HepG2 (cell line): ENCODE results near the gene NPPA. TPM values are rescaled to one million over a fixed set of nuclear protein-coding genes. Genes with fewer than 3 reads are reported as not detected.

Experiments
- AFF4 ChIP-seq: sonication (generic); formaldehyde crosslinking; IDR thresholded peaks from 2 replicates; pipeline ENCODE4 v1.4.0; 2020; ENCODE audit warnings: missing genetic modification reagents
- HNF1A ChIP-seq, 2 experiments: sonication (generic) in 1 of 2; formaldehyde crosslinking in 1 of 2; IDR thresholded peaks; 2 replicates each; pipeline versions ENCODE4 v1.4.0 to v1.6.1; 2016 to 2020; ENCODE audit warnings: borderline replicate concordance in 1 of 2, low read depth in 1 of 2, mild to moderate bottlenecking in 1 of 2, missing genetic modification reagents in 1 of 2
- MED13 ChIP-seq: sonication (generic); formaldehyde crosslinking; IDR thresholded peaks from 2 replicates; pipeline ENCODE4 v1.5.0; 2020; ENCODE audit warnings: missing genetic modification reagents
- PHF20 ChIP-seq: sonication (generic); formaldehyde crosslinking; IDR thresholded peaks from 2 replicates; pipeline ENCODE4 v1.5.0; 2020; ENCODE audit warnings: mild to moderate bottlenecking, missing genetic modification reagents
- TCF7 ChIP-seq: sonication (generic); IDR thresholded peaks from 2 replicates; pipeline ENCODE4 v1.6.1; 2016; ENCODE audit warnings: antibody characterized with exemption, low read depth
- ZNF235 ChIP-seq: sonication (generic); formaldehyde crosslinking; IDR thresholded peaks from 2 replicates; pipeline ENCODE4 v1.8.1; 2023; ENCODE audit warnings: mild to moderate bottlenecking, missing genetic modification reagents, borderline replicate concordance
- ZNF816 ChIP-seq: sonication (generic); formaldehyde crosslinking; IDR thresholded peaks from 2 replicates; pipeline ENCODE4 v1.8.0; 2022; ENCODE audit warnings: missing genetic modification reagents, mild to moderate bottlenecking, borderline replicate concordance
- polyA plus RNA-seq, 8 experiments: library from polyadenylated mRNA; depleted of rRNA in 3 of 8; stranded (reverse) in 7 of 8; unstranded in 1 of 8; fragments of >200 nt; fragmentation: Illumina TruSeq in 4 of 8; extraction: Trizol in 4 of 8; gene quantifications; 2 replicates each; pipeline versions ENCODE4 v1.2.1 to v1.2.3, GENCODE V29; 2011 to 2016; ENCODE audit warnings: low read depth in 4 of 8, missing spikeins in 1 of 8, mixed read lengths in 1 of 8; ENCODE audit not compliant: insufficient read depth in 1 of 8
- total RNA-seq, 5 experiments: library from RNA; depleted of rRNA; stranded (reverse); fragments of >200 nt; fragmentation: Illumina TruSeq; extraction: Trizol; gene quantifications; 2 replicates each; pipeline ENCODE4 v1.2.3, GENCODE V29; 2016; ENCODE audit warnings: low read depth in 1 of 5
- TF ChIP-seq, protein P1 (sequence below): IDR thresholded peaks from 2 replicates; pipeline ENCODE4 v1.6.1; 2016; ENCODE audit warnings: mild to moderate bottlenecking, missing biosample characterization, missing genetic modification reagents

The NPPA gene
- total and polyA plus RNA-seq, 2 of the 13 experiments (the other 11 are each of a cell fraction or from before 2014, with no cell fraction given): not detected

DNA sequence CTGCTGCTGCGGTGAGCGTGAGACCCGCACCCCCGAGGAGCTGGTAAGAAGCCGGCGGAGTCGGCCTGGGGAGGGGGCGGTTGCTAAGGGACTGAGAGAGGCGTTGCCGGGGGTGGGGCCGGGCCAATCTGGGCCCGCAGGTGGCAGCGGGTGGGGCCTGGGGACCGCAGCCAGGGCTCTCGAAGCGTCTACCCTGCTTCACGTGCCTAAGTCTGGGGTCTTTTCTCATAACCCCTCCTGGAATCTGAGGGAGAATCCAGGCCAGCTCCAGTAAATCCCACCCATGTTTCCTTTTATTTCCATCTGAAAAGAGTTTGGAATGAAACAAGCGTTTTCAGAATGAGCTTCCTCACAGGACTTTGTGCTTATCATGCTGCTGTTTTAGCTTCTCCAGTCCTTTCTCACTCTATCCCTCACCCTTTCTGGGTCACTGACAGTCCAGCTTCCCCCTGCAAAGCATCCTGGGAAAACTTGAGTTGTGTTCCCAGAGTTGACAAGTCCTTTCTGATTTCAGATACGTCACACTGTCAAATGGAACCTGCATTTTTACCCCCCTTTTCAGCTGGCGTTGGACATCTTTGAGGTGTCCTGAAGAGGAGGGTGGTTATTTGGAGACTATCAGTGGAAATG, 41.2 kb downstream of the NPPA start (continued):
- TF ChIP-seq AFF4 (CRISPR knock-in tag) (no peak), TCF7 (no peak), ZNF816 (CRISPR knock-in tag) (no peak), PHF20 (CRISPR knock-in tag) (0 out of 2 replicates have a peak, but pooled peaks have one; percentile 43), HNF1A (IDR thresholded peaks at IDR 0.05; ENCODE audit: low read depth) (no peak), HNF1A (CRISPR knock-in tag; IDR thresholded peaks at IDR 0.05; ENCODE audit: borderline replicate concordance) (no peak), ZNF235 (CRISPR knock-in tag) (no peak), MED13 (CRISPR knock-in tag) (no peak)
- TF ChIP-seq, protein P1, sequence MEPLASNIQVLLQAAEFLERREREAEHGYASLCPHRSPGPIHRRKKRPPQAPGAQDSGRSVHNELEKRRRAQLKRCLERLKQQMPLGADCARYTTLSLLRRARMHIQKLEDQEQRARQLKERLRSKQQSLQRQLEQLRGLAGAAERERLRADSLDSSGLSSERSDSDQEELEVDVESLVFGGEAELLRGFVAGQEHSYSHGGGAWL: 0 out of 2 replicates have a peak, but pooled peaks have one; percentile 22
